ENCODE data around the gene ZNF451. TPM values are rescaled to one million over a fixed set of nuclear protein-coding genes. Genes with fewer than 3 reads are reported as not detected.

The ZNF451 gene
- total RNA-seq, 1 experiment from 2014 or later, result 35.2 TPM

DNA sequence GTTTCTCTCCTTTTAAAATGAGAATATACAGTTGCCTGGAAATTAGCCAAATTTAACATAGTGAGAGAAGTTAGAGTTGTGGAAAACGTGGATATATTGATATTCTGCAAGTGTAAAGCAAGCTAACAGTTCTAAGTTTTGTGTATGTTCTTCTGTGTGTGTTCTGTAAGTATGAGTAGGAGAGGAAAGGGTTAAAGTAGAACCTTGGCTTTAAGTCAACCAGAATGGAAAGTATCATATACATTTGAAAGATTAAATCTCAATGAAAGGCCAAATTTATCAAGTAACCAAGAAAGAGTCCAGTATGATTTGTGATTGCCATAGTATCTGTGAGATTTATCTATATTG lies 52.2 kb downstream of the ZNF451 start:
- in situ Hi-C loops (cut with HindIII; ENCODE audit: low sequenced_read_pairs), result no loop called here

DNA sequence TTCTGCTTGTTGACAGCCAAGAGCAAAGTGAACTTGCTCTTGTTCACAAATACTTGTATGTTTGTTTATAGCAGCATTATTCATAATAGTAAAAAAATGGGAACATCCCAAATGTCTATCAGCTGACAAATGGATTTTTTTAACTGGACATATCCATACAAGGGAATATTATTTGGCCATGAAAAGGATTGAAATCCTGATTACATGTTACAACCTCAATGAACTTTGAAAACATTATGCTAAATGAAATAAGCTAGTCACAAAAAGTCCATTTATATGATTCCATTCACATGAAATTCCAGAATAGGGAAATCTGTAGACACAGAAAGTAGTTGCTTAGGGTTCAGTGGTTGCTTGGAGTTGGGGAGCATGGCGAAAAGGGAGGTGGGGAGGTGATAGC lies 53.7 kb downstream of the ZNF451 start:
- no peak for DNase-seq (ENCODE audit: low spot score)
- in situ Hi-C loops (cut with HindIII; ENCODE audit: low sequenced_read_pairs), result no loop called here

More for the DNA sequence above, 52.2 kb downstream of the ZNF451 start:
- no peak for DNase-seq (ENCODE audit: low spot score)

DNA sequence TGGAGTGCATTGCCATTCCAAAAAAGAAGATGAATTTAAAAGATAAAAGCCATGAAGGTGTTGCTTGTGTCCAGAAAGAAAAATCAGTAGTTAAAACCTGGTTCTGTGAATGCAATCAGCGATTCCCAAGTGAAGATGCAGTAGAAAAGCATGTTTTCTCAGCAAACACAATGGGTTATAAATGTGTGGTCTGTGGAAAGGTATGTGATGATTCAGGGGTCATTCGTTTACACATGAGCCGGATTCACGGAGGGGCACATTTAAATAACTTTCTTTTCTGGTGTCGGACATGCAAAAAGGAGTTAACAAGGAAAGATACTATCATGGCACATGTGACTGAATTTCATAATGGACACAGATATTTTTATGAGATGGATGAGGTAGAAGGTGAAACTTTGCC lies 57.4 kb downstream of the ZNF451 start:
- DNase-seq (ENCODE audit: low spot score), result no peak
- in situ Hi-C loops (cut with HindIII; ENCODE audit: low sequenced_read_pairs), result no loop called here

DNA sequence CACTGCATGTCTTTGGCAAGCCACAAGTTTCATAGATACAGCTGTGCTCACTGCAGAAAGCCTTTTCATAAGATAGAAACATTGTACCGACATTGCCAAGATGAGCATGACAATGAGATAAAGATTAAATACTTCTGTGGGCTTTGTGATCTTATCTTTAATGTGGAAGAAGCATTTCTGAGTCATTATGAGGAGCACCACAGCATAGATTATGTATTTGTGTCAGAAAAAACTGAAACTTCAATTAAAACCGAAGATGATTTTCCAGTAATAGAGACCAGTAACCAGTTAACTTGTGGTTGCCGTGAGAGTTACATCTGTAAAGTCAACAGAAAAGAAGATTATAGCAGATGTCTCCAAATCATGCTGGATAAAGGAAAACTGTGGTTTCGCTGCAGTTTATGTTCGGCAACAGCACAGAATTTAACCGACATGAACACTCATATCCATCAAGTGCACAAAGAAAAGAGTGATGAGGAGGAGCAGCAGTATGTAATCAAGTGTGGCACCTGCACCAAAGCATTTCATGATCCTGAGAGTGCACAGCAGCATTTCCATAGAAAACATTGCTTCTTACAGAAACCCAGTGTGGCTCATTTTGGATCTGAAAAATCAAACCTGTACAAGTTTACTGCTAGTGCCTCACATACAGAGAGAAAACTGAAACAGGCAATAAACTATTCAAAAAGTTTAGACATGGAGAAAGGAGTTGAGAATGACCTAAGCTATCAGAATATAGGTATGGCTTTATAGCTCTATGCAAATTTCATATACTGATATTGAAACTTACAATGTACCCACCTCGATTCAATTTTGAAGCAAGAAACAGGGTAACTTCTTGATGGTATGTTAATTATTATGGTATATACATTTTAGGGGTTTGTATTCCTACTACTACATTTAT lies 58.2 kb downstream of the ZNF451 start:
- in situ Hi-C loops (cut with HindIII; ENCODE audit: low sequenced_read_pairs), result no loop called here
- DNase-seq (ENCODE audit: low spot score), result no peak

DNA sequence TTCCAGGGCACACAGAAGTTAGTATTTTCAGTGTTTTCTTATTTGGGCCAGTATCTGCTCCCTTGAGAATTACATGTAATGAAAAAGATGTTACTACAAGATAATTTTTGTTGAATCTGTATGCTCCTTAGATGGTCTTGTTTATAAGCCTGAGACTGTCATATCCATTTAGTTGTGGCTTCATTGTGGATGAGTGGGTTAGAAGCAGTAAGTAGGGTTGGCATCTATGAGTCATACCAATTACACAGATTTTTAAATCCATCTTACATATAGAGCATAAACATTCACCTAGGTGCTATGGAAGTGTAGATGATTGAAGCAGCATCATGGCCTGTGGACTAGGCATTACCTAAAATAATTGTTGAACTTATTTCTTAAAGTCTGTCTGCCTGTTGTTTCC lies 68.7 kb downstream of the ZNF451 start:
- DNase-seq (ENCODE audit: low spot score), result no peak
- in situ Hi-C loops (cut with HindIII; ENCODE audit: low sequenced_read_pairs), result no loop called here

DNA sequence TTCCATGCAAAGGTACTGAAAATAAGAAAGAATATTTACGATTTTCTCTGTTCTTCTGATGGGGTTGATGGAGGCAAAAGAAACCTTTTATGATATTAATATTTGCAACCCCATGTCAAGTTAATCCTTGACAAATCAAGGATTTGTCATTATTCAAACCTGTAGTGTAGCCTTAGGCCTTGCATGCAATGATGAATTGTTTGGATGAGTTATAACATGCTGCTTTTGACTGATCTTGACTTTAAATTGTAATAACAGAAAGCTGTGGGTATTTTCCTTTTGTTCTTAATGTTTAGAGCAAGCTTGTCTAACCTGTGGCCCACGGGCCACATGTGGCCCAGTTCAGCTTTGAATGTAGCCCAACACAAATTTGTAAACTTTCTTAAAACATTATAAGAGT lies 69.1 kb downstream of the ZNF451 start:
- DNase-seq (ENCODE audit: low spot score), result no peak
- in situ Hi-C loops (cut with HindIII; ENCODE audit: low sequenced_read_pairs), result no loop called here

DNA sequence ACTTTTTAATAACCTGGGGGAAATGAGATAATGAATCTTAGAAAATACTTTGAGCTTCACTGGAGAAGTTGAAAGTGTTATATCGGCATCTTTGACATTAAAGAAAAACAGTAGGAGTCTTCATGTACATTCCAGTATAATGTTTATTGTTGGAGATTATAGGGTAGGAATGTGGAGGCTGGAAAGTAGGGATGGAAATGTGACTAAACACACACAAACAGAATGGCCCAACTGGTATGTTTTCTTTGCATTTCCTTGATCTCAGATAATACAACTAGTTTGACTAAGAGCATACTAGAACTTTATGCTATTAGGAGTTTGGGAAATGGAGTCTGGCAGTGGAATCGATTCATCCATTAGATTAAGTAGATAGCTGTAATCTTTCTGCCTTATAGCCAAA lies 72.0 kb downstream of the ZNF451 start:
- no peak for DNase-seq (ENCODE audit: low spot score)
- in situ Hi-C loops (cut with HindIII; ENCODE audit: low sequenced_read_pairs), result no loop called here

DNA sequence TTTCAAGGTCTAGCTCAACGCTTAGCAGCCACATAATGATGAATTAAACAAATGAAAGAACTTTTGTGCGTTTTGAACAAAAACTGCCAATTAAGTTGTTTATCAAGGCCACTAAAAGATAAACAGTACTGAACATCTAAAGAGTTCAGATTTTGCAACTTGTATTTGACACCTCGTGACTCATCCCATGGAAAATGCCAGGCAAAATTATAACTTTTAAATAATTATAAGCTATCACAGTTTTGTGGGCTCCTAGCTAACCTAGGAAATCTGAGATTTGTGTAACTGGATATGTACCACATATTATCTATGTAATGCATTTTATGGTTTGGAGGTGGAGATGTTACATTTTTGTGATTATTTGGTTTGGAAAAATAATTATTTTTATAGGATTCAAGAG lies 72.5 kb downstream of the ZNF451 start:
- no peak for DNase-seq (ENCODE audit: low spot score)
- in situ Hi-C loops (cut with HindIII; ENCODE audit: low sequenced_read_pairs), result no loop called here

DNA sequence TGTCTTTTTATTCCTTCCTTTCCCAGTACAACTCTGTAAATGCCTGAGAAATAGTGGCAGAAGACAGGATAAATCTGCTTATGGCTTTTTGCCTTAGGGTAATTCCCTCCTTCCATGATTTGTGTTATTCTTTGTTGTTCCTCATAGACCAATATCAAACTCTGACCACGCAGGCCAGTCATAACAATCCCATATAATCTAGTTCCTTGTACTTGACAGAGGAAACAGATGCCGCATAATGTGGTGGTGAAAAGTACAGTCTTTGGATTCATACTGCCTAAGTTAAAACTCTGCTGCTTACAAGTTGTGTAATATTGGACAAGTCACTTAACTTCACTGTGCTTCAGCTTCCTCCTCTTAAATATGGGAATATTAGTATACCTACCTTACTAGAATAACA lies 74.0 kb downstream of the ZNF451 start:
- in situ Hi-C loops (cut with HindIII; ENCODE audit: low sequenced_read_pairs), result no loop called here
- no peak for DNase-seq (ENCODE audit: low spot score)

DNA sequence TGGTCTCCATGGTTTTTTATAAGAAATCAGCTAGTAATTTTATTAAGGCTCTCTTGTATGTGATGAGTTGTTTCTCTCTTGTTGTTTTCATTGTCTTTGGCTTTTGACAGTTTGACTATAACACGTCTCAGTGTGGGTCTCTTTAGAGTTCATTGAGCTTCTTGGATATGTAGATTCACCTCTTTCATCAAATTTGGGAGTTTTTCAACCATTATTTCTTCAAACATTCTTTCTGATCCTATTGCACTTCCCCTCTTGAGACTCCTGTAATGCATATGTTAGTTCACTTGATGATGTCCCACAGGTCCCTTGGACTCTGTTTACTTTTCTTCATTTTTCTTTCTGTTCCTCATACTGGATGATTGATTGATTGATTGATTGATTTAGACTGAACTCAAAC lies 75.1 kb downstream of the ZNF451 start:
- DNase-seq (ENCODE audit: low spot score), result no peak
- in situ Hi-C loops (cut with HindIII; ENCODE audit: low sequenced_read_pairs), result no loop called here

DNA sequence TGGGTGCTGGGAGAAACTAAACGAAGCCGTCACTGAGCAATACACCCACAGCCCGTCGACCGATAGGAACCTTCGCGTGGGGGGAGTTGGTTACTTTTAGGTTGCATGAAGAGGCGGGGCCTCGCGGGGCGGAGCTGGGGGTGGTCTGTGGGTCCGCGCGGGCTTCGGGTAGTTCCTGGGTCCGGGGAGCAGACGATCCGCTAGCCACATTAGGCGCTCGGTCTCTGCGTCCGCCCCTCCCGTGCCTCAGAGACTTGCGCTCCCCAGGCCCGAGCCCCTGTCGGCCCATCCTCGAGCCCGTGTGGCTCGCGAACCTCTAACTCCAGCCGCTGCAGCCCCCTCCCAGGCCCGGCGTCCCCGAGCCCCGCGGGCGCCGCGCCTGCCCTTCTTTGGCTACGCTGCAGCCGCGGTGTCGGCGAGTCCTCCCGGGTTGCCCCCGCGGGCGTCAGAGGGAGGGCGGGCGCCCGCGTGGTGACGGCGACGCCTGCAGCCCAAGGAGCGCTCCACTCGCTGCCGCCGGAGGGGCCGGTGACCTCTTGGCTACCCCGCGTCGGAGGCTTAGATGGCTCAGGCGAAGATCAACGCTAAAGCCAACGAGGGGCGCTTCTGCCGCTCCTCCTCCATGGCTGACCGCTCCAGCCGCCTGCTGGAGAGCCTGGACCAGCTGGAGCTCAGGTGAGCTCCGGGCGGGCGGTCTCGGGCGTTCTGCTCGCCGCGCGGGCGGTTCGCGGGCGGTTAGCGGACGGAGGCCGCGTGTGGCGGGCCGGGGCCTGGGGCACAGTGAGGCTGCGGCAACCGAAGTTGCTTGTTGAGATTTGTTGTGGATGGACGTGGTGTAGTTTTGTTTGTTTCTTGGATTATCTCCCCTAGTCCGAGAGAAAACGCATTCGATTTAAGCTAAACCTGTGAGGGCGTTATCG lies 82.4 kb downstream of the ZNF451 start, which contains the start of gene BAG2:
BAG2 (plus strand) TSS at position 191 of the 920 bp plus-strand sequence; CDS start at position 563, 372 bp downstream.
- in situ Hi-C loops (cut with HindIII; ENCODE audit: low sequenced_read_pairs), result no loop called here
- peak; percentile 88 for DNase-seq (ENCODE audit: low spot score)

DNA sequence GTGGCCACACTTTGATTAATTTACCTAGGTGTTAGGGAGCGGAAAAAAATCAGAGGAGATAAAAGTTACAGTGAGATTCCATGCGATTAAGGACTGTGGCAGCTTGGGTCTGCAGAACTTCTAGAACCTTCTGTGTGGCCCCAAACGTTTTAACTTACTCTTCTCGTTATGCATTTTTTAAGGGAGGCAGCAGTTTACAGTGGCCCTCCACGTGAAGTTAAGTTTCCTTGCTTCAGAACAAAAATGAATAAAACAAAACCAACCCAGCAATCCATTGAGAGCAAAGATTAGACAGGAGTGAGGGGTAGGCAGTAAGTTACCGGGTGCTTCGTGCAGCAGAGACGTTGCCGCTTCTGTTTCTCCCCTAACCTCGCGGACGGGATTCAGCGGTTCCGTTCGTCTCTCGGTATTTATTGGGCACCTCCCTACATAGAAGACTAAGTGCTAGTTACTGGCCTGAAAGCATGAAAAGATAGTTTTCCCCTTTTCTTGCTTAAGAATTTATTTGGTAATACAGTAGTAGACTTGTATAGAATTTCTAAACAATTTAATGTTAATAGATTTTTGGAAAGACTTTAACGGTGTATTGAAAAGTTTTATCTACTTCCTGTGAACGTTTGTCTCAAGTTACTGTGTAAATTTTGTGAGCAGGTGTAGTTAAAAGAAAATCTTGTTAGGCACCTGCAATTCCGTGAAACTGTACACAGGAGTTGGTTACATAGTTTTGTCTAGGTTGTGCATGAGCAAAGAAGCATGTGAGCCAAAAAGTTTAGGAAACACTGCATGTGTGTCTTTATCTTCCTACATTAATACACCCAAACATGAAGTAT lies 83.3 kb downstream of the ZNF451 start:
- in situ Hi-C loops (cut with HindIII; ENCODE audit: low sequenced_read_pairs), result no loop called here
- DNase-seq (ENCODE audit: low spot score), result peak; percentile 42

DNA sequence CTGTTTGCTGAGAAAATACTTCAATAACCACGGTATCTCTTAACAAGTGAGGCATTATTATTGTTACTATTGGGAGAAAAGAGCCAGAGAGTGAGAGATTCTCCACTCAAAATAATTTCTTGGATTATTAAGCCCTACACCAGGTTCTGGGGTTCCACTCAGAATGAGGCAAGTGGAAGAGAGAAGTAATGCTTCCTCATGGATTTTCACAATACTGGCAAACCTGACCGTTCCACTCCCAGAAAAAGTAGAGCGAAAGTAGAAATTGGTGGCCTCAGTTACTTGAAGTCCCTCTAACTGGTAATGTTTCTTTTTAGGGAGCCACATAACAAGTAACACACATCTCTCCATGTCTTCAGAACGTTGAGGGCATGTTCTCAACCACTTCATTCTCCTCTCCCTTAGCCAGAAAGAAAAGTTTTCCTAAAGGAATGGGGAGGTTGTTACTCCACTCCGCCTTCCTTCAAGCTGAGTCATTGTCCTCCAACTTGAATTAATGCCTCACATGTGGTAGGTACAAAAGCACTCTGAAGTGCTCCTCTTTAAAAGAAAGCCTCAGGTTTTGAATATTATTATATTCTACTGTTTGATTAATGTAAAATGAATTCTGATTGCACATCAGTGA lies 84.0 kb downstream of the ZNF451 start:
- no peak for DNase-seq (ENCODE audit: low spot score)
- in situ Hi-C loops (cut with HindIII; ENCODE audit: low sequenced_read_pairs), result no loop called here

DNA sequence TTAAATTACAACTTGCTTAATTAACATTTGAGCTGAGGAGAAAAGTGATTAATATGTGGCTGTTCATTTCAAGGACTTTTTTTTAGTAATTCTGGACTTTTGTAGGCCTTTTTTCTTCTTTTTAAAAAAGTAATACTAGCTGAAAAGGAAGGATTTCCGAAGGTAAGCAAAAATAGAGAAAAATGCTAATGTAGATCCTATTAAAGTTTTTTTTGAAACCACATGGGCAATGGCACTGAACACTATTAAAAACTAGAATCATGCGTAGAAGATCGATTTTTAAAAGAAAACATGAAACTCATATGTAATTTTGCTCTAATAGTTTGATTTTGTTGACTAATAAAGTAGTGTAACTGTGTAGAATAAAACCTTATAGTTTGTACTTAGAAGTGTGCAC lies 84.5 kb downstream of the ZNF451 start:
- DNase-seq (ENCODE audit: low spot score), result no peak
- in situ Hi-C loops (cut with HindIII; ENCODE audit: low sequenced_read_pairs), result no loop called here

DNA sequence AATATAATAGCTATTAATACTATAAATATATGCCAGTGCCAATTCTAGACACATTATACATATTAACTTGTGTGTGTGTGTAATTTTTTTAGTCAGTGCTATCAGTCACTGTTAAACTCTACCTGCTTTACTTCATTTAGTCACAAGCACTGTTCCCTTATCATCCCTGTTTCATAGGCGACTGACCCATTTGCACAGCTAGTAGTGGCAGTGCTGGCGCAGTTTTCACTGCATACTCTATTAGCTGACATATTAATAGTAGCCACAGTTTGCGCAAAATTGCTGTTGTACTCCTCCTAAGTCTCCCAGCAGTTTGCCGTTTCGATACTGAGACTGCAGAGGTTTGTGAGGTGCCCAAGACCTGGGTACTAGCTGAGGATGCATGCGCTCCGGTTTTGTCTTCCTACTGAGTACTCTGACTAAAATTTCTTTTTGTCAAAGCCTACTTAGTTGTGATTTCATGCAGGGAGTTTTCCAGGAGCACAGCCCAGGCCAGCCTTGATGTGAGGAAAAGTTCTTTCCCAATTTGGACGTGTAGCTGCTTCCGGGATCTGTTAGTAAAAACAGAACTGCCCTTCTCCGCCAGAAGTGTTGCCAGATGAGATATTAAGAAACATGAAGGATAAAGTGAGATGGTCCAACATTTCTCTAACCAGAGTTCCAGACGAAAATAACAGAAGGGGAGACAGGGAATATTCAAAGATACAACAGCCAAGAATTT lies 87.7 kb downstream of the ZNF451 start:
- in situ Hi-C loops (cut with HindIII; ENCODE audit: low sequenced_read_pairs), result no loop called here
- DNase-seq (ENCODE audit: low spot score), result no peak

DNA sequence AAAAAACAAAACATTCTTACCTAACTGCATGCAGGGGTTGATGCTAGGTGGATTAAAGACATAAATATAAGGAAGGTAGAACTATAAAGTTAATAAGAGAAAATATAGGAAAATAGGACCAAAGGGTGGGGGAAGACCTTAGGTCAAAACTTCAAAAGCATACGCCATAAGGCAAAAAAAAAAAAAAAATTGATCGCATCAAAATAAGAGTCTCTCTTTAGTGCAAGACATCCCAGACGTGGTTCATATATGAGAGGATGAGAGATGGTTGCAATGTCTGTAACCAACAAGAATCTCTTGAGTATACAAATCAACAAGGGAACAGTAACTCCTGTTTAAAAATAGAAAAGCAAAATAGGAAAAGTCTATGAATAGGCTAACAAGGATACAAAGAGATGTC lies 90.6 kb downstream of the ZNF451 start:
- no peak for DNase-seq (ENCODE audit: low spot score)
- in situ Hi-C loops (cut with HindIII; ENCODE audit: low sequenced_read_pairs), result no loop called here

DNA sequence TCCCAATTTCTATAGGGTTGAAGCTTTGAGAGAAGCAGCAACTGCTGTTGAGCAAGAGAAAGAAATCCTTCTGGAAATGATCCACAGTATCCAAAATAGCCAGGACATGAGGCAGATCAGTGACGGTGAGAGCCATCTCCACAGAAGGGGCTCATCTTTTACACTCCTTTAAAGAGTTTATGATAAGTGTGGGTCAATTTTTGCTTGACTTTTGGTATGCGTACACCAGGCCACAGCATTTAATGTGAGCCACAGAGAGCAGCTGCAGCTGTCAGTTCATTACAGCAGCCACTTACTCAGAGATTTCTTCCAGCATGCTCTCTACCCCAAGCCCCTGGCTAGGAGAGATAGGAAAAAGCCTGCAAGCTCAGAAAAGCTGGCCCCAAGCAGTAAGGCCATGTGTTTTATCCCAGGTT lies 92.0 kb downstream of the ZNF451 start:
- DNase-seq (ENCODE audit: low spot score), result no peak
- in situ Hi-C loops (cut with HindIII; ENCODE audit: low sequenced_read_pairs), result no loop called here

DNA sequence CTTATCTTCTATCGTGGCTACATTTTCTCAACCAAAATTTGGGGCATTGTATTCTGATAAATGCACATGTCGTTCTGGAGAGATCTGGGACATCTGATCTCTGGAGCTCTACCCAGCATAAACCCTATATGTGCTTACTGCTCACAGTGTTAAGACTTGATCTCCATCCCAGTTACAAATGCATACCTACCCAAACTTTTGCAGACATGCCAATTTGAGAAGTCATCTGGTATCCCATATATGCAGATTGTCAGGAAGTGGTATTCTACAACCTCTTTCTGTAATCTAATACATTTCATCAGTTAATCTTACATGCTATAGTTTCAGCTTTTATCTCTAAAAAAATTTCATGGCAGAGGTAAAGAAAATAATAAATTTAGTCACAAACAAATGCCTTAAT lies 93.3 kb downstream of the ZNF451 start:
- DNase-seq (ENCODE audit: low spot score), result no peak
- in situ Hi-C loops (cut with HindIII; ENCODE audit: low sequenced_read_pairs), result no loop called here

Measured in G401 (cell line).